GM12878 (cell line): Measurements from ENCODE around the gene HEXA. TPM values are rescaled to one million over a fixed set of nuclear protein-coding genes. Genes with fewer than 3 reads are reported as not detected.

ENCODE experiments used
- ATAC-seq: fragments of 200-7000 bp; cut with Tn5 transposase; 3 replicates; pipeline ENCODE4 v1.9.1; 2020; ENCODE audit warnings: mild to moderate bottlenecking, moderate library complexity
- BruUV-seq: library from RNA; stranded (reverse); fragments of 400-500 nt; replicated peaks from 2 replicates; lab custom pipeline; 2021; lab: Mats Ljungman, UMichigan
- CTCF ChIA-PET: fragments of 300-600 bp; sonication (Branson Sonifier 250); formaldehyde crosslinking; extraction: SDS; loops from one replicate; lab custom pipeline; 2021; ENCODE audit warnings: inconsistent platforms; lab: Yijun Ruan, JAX
- POLR2A ChIA-PET: fragments of 350-600 bp; formaldehyde crosslinking; extraction: SDS; loops from one replicate; lab custom pipeline; 2021; ENCODE audit warnings: inconsistent platforms; lab: Charles Lee
- RAD21 ChIA-PET: fragments of 300-600 bp; sonication (Branson Sonifier 250); formaldehyde crosslinking; loops from one replicate; lab custom pipeline; 2023; ENCODE audit warnings: antibody characterized with exemption; ENCODE audit not compliant: unreplicated experiment; lab: Charles Lee
- SMC1A ChIA-PET: fragments of 300-600 bp; sonication (Branson Sonifier 250); formaldehyde crosslinking; loops from one replicate; lab custom pipeline; 2023; ENCODE audit not compliant: unreplicated experiment, uncharacterized antibody; lab: Charles Lee
- DNase-seq: peaks from one replicate; pipeline ENCODE4 v3.0.0-alpha.2; 2011; ENCODE audit warnings: low read depth, low spot score
- FAIRE-seq: peaks from 3 replicates; lab custom pipeline; 2011; peaks lifted over from hg19 to GRCh38; lab: Jason Lieb, UNC
- H2AFZ ChIP-seq: 2 replicates; pipeline ENCODE4 v1.6.0; 2011; ENCODE audit warnings: low read depth, low read length, control low read depth; ENCODE audit not compliant: control insufficient read depth
- H3K27ac ChIP-seq: 2 replicates; pipeline ENCODE4 v1.5.1; 2011; ENCODE audit warnings: control low read depth; ENCODE audit not compliant: control insufficient read depth, insufficient read depth
- H3K27me3 ChIP-seq, 2 experiments: replicated peaks in 1 of 2; 2 replicates each; pipeline versions ENCODE4 v1.6.0 to v1.6.1; 2011; ENCODE audit warnings: low read length in 1 of 2; ENCODE audit not compliant: control insufficient read depth in 2 of 2, insufficient read depth in 2 of 2
- H3K36me3 ChIP-seq, 2 experiments: 2 replicates each; pipeline ENCODE4 v1.5.1; 2011; ENCODE audit warnings: low read length in 1 of 2; ENCODE audit not compliant: control insufficient read depth in 2 of 2, insufficient read depth in 2 of 2
- H3K4me1 ChIP-seq: 2 replicates; pipeline ENCODE4 v1.6.1; 2011; ENCODE audit warnings: mild to moderate bottlenecking, low read length, moderate library complexity, mixed read lengths; ENCODE audit not compliant: control insufficient read depth, insufficient read depth
- H3K4me2 ChIP-seq: 2 replicates; pipeline ENCODE4 v1.6.0; 2011; ENCODE audit warnings: control low read depth; ENCODE audit not compliant: control insufficient read depth, insufficient read depth
- H3K4me3 ChIP-seq: fragments of 200-600 bp; sonication (generic); 2 replicates; pipeline ENCODE4 v1.5.1; 2016
- H3K79me2 ChIP-seq: 2 replicates; pipeline ENCODE4 v1.6.0; 2011; ENCODE audit warnings: low read length; ENCODE audit not compliant: control insufficient read depth, insufficient read depth
- H3K9ac ChIP-seq: 2 replicates; pipeline ENCODE4 v1.8.0; 2011; ENCODE audit warnings: low read length, control low read depth, mixed read lengths; ENCODE audit not compliant: control insufficient read depth, insufficient read depth
- H3K9me3 ChIP-seq: replicated peaks from 3 replicates; pipeline ENCODE4 v1.5.1; 2011; ENCODE audit warnings: mild to moderate bottlenecking, low read length; ENCODE audit not compliant: control insufficient read depth, insufficient read depth
- H4K20me1 ChIP-seq: 2 replicates; pipeline ENCODE4 v1.6.0; 2011; ENCODE audit not compliant: control insufficient read depth, insufficient read depth
- ATF7 ChIP-seq: fragments of 450-650 bp; IDR thresholded peaks from 2 replicates; pipeline ENCODE4 v1.6.1; 2016; ENCODE audit warnings: low read depth, mild to moderate bottlenecking
- BRCA1 ChIP-seq: IDR thresholded peaks from 2 replicates; pipeline ENCODE4 v1.6.1; 2011; ENCODE audit warnings: low read depth, low read length, improper control_type of control experiment
- ETV6 ChIP-seq, 2 experiments: fragments of 450-650 bp in 1 of 2; IDR thresholded peaks in 1 of 2; conservative IDR thresholded peaks in 1 of 2; 2 replicates each; pipeline ENCODE4 v1.6.1; 2014; ENCODE audit warnings: antibody characterized with exemption in 1 of 2, borderline replicate concordance in 1 of 2, low read depth in 1 of 2, mild to moderate bottlenecking in 1 of 2, moderate library complexity in 1 of 2
- HDGF ChIP-seq: fragments of 450-650 bp; IDR thresholded peaks from 2 replicates; pipeline ENCODE4 v1.6.1; 2016; ENCODE audit warnings: antibody characterized with exemption
- IRF5 ChIP-seq: fragments of 450-650 bp; IDR thresholded peaks from 2 replicates; pipeline ENCODE4 v1.6.1; 2017; ENCODE audit warnings: borderline replicate concordance
- MAX ChIP-seq: IDR thresholded peaks from 2 replicates; pipeline ENCODE4 v1.6.1; 2012; ENCODE audit warnings: low read depth, low read length, improper control_type of control experiment
- MTA3 ChIP-seq: IDR thresholded peaks from 2 replicates; pipeline ENCODE4 v1.6.1; 2012; ENCODE audit warnings: low read length, inconsistent platforms, borderline replicate concordance
- NBN ChIP-seq: fragments of 450-650 bp; IDR thresholded peaks from 2 replicates; pipeline ENCODE4 v1.6.1; 2016
- NFIC ChIP-seq: IDR thresholded peaks from 2 replicates; pipeline ENCODE4 v1.6.1; 2012; ENCODE audit warnings: low read depth, mild to moderate bottlenecking, inconsistent platforms, low read length, moderate library complexity
- NR2C1 ChIP-seq: fragments of 450-650 bp; IDR thresholded peaks from 2 replicates; pipeline ENCODE4 v1.6.1; 2017; ENCODE audit warnings: antibody characterized with exemption, mild to moderate bottlenecking, moderate library complexity
- POLR2AphosphoS2 ChIP-seq: IDR thresholded peaks from 2 replicates; pipeline ENCODE4 v1.6.1; 2011; ENCODE audit warnings: low read depth, mild to moderate bottlenecking, low read length, improper control_type of control experiment, moderate library complexity
- RB1 ChIP-seq: fragments of 450-650 bp; formaldehyde crosslinking; IDR thresholded peaks from 2 replicates; pipeline ENCODE4 v1.6.1; 2017; ENCODE audit warnings: mild to moderate bottlenecking, borderline replicate concordance
- SPI1 ChIP-seq: IDR thresholded peaks from 2 replicates; pipeline ENCODE4 v1.6.1; 2011; ENCODE audit warnings: low read depth, mild to moderate bottlenecking, low read length, moderate library complexity, borderline replicate concordance; ENCODE audit not compliant: insufficient read depth
- ZNF24 ChIP-seq: fragments of 450-650 bp; IDR thresholded peaks from 2 replicates; pipeline ENCODE4 v1.6.1; 2017; ENCODE audit warnings: antibody characterized with exemption, mild to moderate bottlenecking
- ZNF592 ChIP-seq: fragments of 450-650 bp; IDR thresholded peaks from 2 replicates; pipeline ENCODE4 v1.6.1; 2017; ENCODE audit warnings: mild to moderate bottlenecking, moderate library complexity
- WGBS: methylation state at CpG from one replicate; pipeline ENCODE4 v1.1.6; 2016; ENCODE audit warnings: low lambda C conversion rate; ENCODE audit not compliant: insufficient replicate concordance, insufficient coverage; ENCODE audit errors: missing lambda C conversion rate; 5-methylcytosine and 5-hydroxymethylcytosine counted together
- in situ Hi-C: fragments of 300-500 bp; cut with MboI; formaldehyde crosslinking; loops from 9 replicates; pipeline ENCODE4 v1.14.3; 2018; ENCODE audit warnings: mixed read lengths
- intact Hi-C: fragments of 100-400 bp; cut with micrococcal nuclease; formaldehyde crosslinking; loops from one replicate; pipeline ENCODE4 v1.14.2; 2022; ENCODE audit not compliant: unreplicated experiment
- polyA plus RNA-seq, 11 experiments: library from polyadenylated mRNA; depleted of rRNA in 4 of 11; unstranded in 6 of 11; stranded (reverse) in 5 of 11; fragments of >200 nt; fragmentation: Nextera tagmentation in 4 of 11; fragmentation: Illumina TruSeq in 1 of 11; extraction: Ambion mirVana in 4 of 11; extraction: Trizol in 1 of 11; gene quantifications; 1 replicate in 1 of 11; 2 replicates in 10 of 11; pipeline versions ENCODE4 v1.2.1 to v1.2.3, GENCODE V29; 2011 to 2016; ENCODE audit warnings: inconsistent platforms in 2 of 11, missing spikeins in 2 of 11, low read depth in 1 of 11
- total RNA-seq, 4 experiments: library from RNA; depleted of rRNA in 3 of 4; stranded (reverse); fragments of >200 nt in 3 of 4; fragmentation: Illumina TruSeq in 1 of 4; extraction: Trizol in 1 of 4; gene quantifications; 2 replicates each; pipeline versions ENCODE4 v1.2.1 to v1.2.3, GENCODE V29; 2013 to 2021

The HEXA gene
- total and polyA plus RNA-seq, 10 of the 15 experiments (the other 5 are each of a cell fraction or from before 2014, with no cell fraction given) = 24.5 to 151 (median 69.3) TPM

- SMC1A ChIA-PET = no interaction called here
- Histone ChIP-seq H3K4me3 (no peak overlapping the region), H3K9me3 (no peaks in the 10 kb centered on the region), H3K27me3 (peaks cover 0 to 3% of the 10 kb centered on the region in 2 experiments; a peak in 2 of 4 replicates), H4K20me1 (no peaks in the 10 kb centered on the region), H3K9ac (no peak overlapping the region), H3K36me3 (no peaks in the 10 kb centered on the region), H2AFZ (no peak overlapping the region), H3K4me2 (no peak overlapping the region), H3K27ac (no peak overlapping the region), H3K4me1 (no peaks in the 10 kb centered on the region), H3K79me2 (no peaks in the 10 kb centered on the region)
- CTCF ChIA-PET = no interaction called here
- FAIRE-seq (no peak), DNase-seq (no peak), ATAC-seq (no peak)
- RAD21 ChIA-PET = no interaction called here
- in situ Hi-C loops (no loop called here), intact Hi-C loops (no loop called here)
- POLR2A ChIA-PET = no interaction called here
- 0% methylated on average over 1 of the region's 1 CpG for WGBS
- TF ChIP-seq HDGF = no peak
- TF ChIP-seq BRCA1 = no peak
- TF ChIP-seq ZNF24 = no peak
- no peak for TF ChIP-seq SPI1
- TF ChIP-seq MAX = no peak
- no peak for TF ChIP-seq POLR2AphosphoS2
- TF ChIP-seq IRF5 = no peak
- no peak for TF ChIP-seq NBN
- no peak for TF ChIP-seq ZNF592
- TF ChIP-seq ETV6 (conservative IDR thresholded peaks at IDR 0.05 in 1 of 2, IDR thresholded peaks at IDR 0.05 in 1 of 2; ENCODE audit: borderline replicate concordance in 1 of 2, low read depth in 1 of 2) = no peak
- TF ChIP-seq NR2C1 = no peak
- no peak for TF ChIP-seq NFIC
- TF ChIP-seq ATF7 = no peak
- TF ChIP-seq MTA3 = no peak
- no peak for TF ChIP-seq RB1
- BruUV-seq = no TSS peak
Observed at GRCh38 chr15:72411544-72411943, 35.7 kb upstream of the HEXA start.
